ENCODE data around the gene SMPDL3B.

Gene SMPDL3B

DNA sequence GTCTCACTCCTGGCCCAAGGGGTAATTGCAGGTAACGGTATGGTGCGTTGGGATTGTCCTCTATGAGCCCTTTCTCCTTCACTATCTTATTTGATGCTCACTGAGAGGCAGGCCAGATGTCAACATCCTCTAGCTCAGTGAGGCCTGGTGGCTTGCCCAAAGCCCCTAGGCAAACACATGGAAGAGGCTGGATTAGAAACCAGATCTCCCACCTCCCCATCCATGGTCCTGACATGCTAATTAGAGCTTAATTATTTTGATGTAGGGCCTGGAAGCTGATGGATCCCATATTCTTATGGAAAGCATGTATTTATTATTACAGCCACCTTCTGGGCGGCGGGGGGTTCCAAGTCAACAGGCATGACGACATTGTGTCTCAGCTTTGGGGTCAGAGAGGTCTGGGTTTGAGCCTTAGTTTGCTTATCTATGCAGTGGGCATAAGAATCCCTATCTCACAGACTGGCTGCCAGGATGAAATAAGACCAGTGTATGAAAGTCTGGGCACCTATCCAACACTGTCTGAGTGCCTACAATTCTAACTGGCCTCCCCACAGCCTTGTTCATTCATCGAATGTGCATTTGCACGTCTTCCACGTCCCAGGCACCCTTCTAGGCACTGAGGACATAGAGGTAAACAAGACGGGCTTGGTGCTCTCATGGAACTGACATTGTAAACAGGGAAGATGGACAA is 6.2 kb downstream of the SMPDL3B start:
- peak; percentile 26 for DNase-seq

- no peak for DNase-seq
Observed at GRCh38 chr1:27941671-27942540, 7.1 kb downstream of the SMPDL3B start.

GRCh38 chr1:27945020-27945419 is 10.2 kb downstream of the SMPDL3B start:
- no peak for DNase-seq

DNA sequence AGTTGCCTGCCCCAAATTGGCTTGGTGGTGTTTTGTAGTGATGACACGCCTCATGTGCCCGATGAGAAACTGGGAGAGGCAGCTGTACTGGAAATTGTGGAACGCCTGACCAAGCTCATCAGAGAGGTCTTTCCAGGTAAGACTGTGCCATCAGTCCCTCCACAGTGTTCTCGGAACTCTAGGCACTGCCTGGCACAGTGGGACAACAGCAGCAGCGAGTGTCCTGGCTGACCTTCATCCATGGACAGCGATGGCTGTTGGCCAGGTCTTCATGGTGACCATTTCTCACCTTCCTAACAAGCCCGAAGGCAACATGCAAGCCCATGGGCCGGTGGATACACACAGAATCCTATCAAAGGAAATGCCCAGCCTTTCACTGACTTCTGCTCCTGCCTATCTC is 14.2 kb downstream of the SMPDL3B start:
- DNase-seq, result no peak

DNA sequence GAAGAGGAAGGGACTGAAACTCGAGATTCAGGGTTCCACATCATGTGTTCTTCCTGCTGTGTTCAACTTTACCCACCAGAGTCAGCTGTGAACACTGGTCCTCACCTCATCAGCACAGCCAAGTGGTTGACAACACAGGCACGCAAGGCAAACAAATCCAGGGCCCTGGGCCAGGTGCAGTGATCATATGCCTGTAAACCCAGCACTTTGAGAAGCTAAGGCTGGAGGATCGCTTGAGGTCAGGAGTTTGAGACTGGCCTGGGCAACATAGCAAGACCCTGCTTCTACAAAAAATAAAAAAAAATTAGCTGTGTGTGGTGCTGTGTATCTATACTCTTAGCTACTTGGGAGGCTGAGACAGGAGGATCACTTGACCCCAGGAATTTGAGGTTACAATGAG is 16.6 kb downstream of the SMPDL3B start:
- no peak for DNase-seq

GRCh38 chr1:27952147-27952546 is 17.3 kb downstream of the SMPDL3B start:
- DNase-seq, result no peak

DNA sequence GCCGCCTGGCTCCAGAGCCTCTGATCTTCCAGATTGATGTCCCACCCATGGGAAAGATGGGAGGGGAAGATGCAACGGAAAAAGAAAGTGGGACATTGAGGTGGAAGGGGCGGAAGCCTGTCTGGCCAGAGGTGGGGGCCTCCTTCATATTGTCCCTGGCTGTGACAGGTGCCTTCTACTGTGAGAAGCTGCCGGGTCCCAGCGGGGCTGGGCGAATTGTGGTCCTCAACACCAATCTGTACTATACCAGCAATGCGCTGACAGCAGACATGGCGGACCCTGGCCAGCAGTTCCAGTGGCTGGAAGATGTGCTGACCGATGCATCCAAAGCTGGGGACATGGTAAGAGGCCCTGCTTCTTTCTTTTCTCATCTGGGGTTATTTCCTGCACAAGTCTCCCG is 19.4 kb downstream of the SMPDL3B start:
- DNase-seq, result no peak

DNA sequence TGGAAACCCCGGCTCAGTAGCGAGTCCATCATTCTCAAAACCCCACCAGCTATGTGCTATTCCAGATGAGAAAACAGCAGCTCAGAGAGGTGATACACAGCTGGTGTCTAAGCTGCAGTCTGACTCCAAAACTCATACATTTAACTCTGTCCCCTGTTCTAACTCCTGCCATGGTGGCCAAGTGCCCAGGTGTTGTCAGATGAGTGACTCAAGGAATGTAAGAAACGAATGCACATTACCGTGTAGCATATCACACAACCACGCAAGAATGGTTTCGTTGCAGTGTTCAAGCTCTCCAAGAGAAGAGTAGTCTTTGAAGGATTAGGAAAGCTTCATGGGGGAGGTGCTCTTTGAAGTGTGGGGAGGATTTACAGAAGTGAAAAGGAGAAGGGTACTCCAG is 20.3 kb downstream of the SMPDL3B start:
- DNase-seq, result no peak

DNA sequence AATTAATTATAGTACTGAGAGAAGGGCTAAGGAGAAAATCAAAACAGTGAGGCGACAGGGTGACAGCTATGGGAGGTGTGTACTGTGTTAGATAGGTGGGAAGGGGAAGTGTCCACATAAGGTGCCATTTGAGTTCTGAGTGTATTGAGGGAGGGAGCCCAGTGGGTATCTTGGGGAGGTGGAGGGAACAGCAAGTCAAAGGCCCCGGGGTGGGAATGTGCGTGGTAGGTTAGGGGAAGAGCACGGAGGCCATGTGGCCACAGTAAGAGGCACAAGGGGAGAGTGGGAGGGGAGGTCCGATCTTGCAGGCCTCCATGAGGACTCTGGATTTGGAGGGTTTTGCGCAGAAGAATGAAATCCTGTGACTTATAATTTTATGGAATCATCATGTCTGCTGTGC is 22.0 kb downstream of the SMPDL3B start:
- DNase-seq, result no peak

GRCh38 chr1:27957655-27958054 is 22.9 kb downstream of the SMPDL3B start:
- DNase-seq, result no peak

- peak; percentile 4 for DNase-seq
Observed at GRCh38 chr1:27958513-27958912, 23.7 kb downstream of the SMPDL3B start.

DNA sequence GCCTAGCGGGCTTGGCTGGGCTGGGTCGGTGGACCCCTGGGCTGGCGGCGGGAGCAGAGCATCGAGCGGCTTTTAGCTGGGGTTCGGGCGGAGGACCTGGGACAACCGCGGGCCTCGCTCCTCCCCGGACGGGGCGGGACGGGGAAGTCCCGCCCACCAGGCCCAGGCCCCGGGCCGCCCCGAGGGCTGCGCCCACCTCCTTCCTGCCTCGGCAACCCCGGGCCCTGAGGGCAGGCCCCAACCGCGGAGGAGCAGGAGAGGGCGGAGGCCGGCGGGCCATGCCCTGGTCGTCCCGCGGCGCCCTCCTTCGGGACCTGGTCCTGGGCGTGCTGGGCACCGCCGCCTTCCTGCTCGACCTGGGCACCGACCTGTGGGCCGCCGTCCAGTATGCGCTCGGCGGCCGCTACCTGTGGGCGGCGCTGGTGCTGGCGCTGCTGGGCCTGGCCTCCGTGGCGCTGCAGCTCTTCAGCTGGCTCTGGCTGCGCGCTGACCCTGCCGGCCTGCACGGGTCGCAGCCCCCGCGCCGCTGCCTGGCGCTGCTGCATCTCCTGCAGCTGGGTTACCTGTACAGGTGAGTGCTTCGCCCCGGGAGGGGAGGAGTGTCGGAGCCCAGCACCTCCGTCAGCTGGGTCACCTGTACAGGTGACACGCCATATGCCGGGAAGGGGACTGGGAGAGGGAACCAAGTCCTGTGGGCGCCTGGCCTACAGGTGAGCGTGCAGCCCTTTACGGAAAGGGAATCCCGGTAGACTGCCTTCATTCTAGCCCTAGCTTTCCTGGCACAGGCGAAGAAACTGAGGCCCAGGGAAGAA is 25.2 kb downstream of the SMPDL3B start, which contains the start of gene XKR8:
Gene XKR8, plus strand, starts transcription at position 182 of the 812 bp plus-strand sequence. Its CDS starts 97 bp downstream, at position 279.
- no peak for DNase-seq

DNA sequence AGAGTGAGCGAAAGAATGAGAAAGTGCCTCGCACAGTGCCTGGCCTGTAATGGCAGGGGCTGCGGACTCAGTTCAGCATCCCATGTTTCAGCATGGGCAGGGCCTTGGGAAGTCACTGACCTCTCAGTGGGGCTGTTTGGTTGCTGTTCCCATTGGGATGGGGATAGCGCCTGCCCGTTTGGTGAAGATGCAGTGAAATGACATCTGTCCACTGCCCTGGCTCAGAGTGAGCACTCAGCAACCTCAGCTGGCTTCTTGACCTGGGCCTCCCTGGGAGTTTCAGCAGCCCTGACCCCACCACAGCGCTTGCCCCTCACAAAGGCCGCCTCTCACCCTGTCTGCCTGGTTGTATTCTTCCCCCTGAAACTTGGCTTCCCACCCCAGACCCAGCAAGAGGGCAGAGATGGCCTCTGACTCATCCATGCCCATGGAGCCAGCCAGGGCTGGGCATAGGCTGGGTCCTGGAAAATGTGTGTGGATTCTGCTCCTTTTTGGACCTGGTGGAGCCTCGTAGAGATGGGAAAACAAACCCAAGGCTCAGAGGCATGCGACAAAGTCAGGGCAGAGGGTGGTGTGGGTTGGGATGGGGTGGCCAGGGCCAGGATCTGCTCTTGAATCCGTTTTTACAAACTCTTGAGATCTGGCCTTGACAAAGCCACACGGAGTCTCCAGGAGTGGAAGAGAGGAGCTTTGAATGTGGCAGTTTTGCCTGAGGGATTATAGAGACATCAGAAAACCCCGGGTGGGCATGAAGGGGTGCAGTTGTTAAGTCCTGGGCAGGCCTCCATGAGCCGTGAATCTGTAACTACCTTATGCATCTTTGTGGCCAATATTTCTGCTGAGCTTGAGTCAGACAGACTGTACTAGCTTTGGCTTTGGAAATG is 26.2 kb downstream of the SMPDL3B start:
- DNase-seq, result no peak

DNA sequence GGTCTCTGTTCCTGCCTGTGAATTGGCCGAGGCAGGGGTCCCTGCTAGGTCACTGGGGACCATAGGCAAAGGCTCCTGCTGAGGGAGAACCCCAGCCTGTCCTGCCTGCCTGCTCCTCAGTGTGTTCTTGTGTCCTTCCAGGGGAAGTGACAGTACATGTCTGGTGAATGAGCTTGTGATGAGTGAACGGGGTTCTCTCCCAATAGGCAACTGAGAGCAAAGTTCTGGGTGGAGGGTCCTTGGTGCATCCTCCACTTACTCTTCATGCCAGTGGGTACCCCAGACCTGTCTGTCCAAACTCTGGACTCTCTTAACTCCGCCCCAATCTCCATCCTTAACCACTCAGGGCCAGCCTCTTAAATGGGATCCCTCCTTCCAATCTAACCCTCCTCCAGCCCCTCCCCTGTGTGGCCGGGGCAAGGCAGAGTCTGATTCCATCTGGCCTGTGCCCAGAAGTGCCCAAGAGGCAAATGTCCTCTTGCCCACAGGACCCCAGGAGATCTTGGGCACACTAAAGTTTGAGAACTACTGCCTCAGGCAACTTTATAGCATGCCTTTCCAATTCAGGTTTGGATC is 26.9 kb downstream of the SMPDL3B start:
- no peak for DNase-seq

GRCh38 chr1:27963393-27963792 is 28.6 kb downstream of the SMPDL3B start:
- no peak for DNase-seq

DNA sequence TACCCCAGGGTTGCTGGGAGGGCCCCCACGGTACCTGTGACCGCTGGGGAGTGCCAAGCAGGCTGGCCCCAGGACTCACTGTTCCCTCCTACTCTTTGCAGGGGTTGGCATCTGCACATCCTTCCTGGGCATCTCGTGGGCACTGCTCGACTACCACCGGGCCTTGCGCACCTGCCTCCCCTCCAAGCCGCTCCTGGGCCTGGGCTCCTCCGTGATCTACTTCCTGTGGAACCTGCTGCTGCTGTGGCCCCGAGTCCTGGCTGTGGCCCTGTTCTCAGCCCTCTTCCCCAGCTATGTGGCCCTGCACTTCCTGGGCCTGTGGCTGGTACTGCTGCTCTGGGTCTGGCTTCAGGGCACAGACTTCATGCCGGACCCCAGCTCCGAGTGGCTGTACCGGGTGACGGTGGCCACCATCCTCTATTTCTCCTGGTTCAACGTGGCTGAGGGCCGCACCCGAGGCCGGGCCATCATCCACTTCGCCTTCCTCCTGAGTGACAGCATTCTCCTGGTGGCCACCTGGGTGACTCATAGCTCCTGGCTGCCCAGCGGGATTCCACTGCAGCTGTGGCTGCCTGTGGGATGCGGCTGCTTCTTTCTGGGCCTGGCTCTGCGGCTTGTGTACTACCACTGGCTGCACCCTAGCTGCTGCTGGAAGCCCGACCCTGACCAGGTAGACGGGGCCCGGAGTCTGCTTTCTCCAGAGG is 31.8 kb downstream of the SMPDL3B start:
- DNase-seq, result no peak

DNA sequence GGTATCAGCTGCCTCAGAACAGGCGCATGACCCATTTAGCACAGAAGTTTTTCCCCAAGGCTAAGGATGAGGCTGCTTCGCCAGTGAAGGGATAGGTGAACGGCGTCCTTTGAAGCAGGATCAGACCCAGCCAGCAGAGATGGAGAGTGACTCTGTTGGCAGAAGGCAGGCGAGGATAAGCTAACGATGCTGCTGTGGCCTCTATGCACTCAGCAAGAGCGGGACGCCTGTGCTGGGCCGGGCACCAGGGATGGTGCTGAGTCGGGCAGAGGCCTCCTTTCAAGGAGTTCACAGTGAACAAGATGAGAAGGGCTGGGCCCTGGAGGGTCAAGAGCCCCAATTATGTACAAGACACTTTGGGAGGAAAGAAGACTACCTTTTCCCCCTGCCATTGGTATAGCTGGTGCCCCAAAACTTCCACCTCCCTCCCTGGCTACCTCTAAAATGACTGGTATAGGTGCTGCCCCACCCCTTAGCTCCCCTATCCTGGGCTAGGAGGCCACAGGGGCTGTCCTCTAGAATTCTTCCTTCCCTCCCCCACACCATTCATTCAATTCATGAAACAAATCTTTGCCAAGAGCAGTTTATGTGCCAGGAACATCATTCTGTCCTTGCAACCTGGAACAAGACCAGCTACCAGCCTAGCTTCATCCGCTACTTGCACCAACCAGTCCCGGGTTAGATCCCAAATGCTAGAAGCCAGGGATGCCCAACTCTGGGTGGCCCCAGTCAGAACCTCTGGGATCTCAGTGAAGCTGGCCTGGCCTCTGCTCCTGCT is 32.5 kb downstream of the SMPDL3B start:
- DNase-seq, result no peak

DNA sequence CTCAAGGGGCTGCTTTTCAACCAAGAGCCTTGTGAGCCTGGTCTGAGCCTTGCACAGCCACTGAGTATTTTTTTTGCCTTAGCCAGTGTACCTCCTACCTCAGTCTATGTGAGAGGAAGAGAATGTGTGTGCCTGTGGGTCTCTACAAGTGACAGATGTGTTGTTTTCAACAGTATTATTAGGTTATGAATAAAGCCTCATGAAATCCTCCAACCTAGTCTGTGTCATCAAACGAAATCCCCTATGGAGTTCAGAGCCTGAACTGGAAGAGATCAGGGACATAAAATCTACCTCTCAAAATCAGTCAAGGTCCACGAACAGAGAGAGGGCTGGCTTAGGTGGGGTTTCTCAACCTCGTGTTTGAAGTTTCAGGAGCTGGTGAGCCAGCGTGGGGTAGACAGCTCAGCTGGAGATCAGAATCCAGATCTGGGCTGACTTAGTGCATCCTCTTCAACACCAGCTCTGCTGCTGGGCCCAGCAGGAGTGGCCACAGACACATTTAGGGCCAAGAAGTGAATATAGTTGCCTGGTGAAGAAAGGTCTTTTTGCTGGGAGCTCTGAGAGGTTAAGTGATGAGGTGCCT is 33.2 kb downstream of the SMPDL3B start:
- no peak for DNase-seq

DNA sequence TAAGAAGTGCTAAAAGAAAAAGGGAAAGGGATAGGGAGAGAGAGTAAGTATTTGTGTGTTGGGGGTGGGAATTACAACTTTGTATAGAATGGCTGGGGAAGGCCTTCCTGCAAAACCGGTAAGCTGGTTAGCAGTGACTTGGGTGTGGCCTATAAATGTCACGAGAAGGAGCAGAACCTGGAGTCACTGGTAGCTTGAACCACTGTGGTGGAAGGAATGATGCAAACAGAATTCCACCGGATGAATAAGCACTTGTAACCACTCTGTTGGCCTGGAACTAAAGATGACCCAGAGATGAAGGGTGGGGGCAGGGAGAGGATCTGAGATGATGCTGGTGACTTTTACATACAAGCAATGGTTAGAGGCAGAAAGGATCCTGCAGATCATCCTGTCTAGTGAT is 33.9 kb downstream of the SMPDL3B start:
- no peak for DNase-seq

DNA sequence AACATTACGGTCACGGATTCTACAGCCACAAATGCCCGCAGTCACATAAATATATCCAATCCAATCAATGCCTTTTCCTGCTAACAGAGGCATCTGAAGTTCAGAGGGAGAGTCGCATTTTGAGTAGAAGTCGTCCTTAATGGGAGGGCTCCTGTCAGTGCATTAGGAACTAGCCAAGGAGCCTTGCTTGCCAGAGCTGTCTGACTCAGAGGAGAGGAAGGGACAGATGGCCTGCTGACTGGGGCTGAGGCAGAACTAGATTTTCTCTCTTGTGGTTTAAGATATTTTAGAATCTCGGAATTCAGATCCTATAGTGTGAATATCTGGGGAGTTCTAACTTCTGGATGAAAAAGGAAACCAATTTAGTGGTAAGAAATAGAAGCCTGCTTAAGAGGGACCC is 35.6 kb downstream of the SMPDL3B start:
- peak; percentile 3 for DNase-seq
